Keratinocyte (primary cell): ENCODE results near the gene CCT3. TPM values are rescaled to one million over a fixed set of nuclear protein-coding genes. Genes with fewer than 3 reads are reported as not detected.

Source experiments
- DNase-seq: peaks from one replicate; pipeline ENCODE4 v3.0.0-alpha.2; 2011; ENCODE audit warnings: low read depth, missing footprints, low spot score
- FAIRE-seq: peaks from 2 replicates; lab custom pipeline; 2011; peaks lifted over from hg19 to GRCh38; lab: Jason Lieb, UNC
- H2AFZ ChIP-seq: 2 replicates; pipeline ENCODE4 v1.6.0; 2012; ENCODE audit warnings: low read length, control low read depth, inconsistent platforms; ENCODE audit not compliant: control insufficient read depth
- H3K27ac ChIP-seq: 2 replicates; pipeline ENCODE4 v1.5.1; 2011; ENCODE audit warnings: low read length; ENCODE audit not compliant: control insufficient read depth, insufficient read depth
- H3K27me3 ChIP-seq: 3 replicates; pipeline ENCODE4 v1.6.0; 2011; ENCODE audit warnings: low read length; ENCODE audit not compliant: control insufficient read depth, insufficient read depth; ENCODE audit errors: extremely low read depth
- H3K36me3 ChIP-seq, 2 experiments: 2 replicates in 1 of 2; 3 replicates in 1 of 2; pipeline ENCODE4 v1.5.1; 2011; ENCODE audit warnings: low read length in 2 of 2, mild to moderate bottlenecking in 1 of 2; ENCODE audit not compliant: control insufficient read depth in 2 of 2, insufficient read depth in 2 of 2; ENCODE audit errors: extremely low read depth in 1 of 2
- H3K4me1 ChIP-seq: 3 replicates; pipeline ENCODE4 v1.5.1; 2011; ENCODE audit warnings: low read length; ENCODE audit not compliant: control insufficient read depth, insufficient read depth; ENCODE audit errors: extremely low read depth
- H3K4me2 ChIP-seq: 3 replicates; pipeline ENCODE4 v1.6.0; 2011; ENCODE audit warnings: low read depth, low read length; ENCODE audit not compliant: control insufficient read depth, insufficient read depth; ENCODE audit errors: extremely low read depth
- H3K4me3 ChIP-seq, 3 experiments: fragments of 200-600 bp in 1 of 3; sonication (generic) in 1 of 3; 2 replicates in 2 of 3; 3 replicates in 1 of 3; pipeline ENCODE4 v1.5.1; 2011 to 2016; ENCODE audit warnings: low read length in 3 of 3, mild to moderate bottlenecking in 3 of 3, control low read depth in 2 of 3, inconsistent platforms in 1 of 3, low read depth in 1 of 3, mixed read lengths in 1 of 3, mixed run types in 1 of 3, moderate library complexity in 1 of 3; ENCODE audit not compliant: control insufficient read depth in 2 of 3, insufficient read depth in 2 of 3; ENCODE audit errors: extremely low read depth in 1 of 3
- H3K79me2 ChIP-seq: 2 replicates; pipeline ENCODE4 v1.6.0; 2012; ENCODE audit warnings: low read length; ENCODE audit not compliant: control insufficient read depth, insufficient read depth
- H3K9ac ChIP-seq: 3 replicates; pipeline ENCODE4 v1.6.0; 2011; ENCODE audit warnings: low read length; ENCODE audit not compliant: control insufficient read depth, insufficient read depth; ENCODE audit errors: extremely low read depth
- H3K9me1 ChIP-seq: 3 replicates; pipeline ENCODE4 v1.6.0; 2011; ENCODE audit warnings: low read length; ENCODE audit not compliant: control insufficient read depth, insufficient read depth; ENCODE audit errors: extremely low read depth
- H3K9me3 ChIP-seq: 2 replicates; pipeline ENCODE4 v1.5.1; 2012; ENCODE audit warnings: low read depth, low read length; ENCODE audit not compliant: control insufficient read depth
- H4K20me1 ChIP-seq: 3 replicates; pipeline ENCODE4 v1.6.0; 2011; ENCODE audit warnings: low read length; ENCODE audit not compliant: control insufficient read depth, insufficient read depth; ENCODE audit errors: extremely low read depth
- EZH2 ChIP-seq: IDR thresholded peaks from one replicate; pipeline ENCODE4 v1.6.1; 2012; ENCODE audit warnings: inconsistent platforms, mild to moderate bottlenecking, low read length, moderate library complexity
- dilution Hi-C: fragments of 300-500 bp; cut with MboI; formaldehyde crosslinking; loops from one replicate; pipeline ENCODE4 v1.7.0; 2020; ENCODE audit warnings: low sequenced_read_pairs; ENCODE audit not compliant: extremely low pct_ligation_motif_present
- polyA plus RNA-seq, 5 experiments: library from polyadenylated mRNA; depleted of rRNA in 3 of 5; stranded (reverse) in 3 of 5; stranded (forward) in 1 of 5; unstranded in 1 of 5; fragments of >200 nt; gene quantifications; 1 replicate in 1 of 5; 2 replicates in 3 of 5; 3 replicates in 1 of 5; pipeline versions ENCODE4 v1.2.1 to v1.2.3, GENCODE V29; 2011 to 2012; ENCODE audit warnings: missing spikeins in 2 of 5, low read depth in 1 of 5, low replicate concordance in 1 of 5
- TF ChIP-seq, protein P1 (sequence below), 3 experiments: IDR thresholded peaks in 1 of 3; conservative IDR thresholded peaks in 1 of 3; optimal IDR thresholded peaks in 1 of 3; 2 replicates in 2 of 3; 3 replicates in 1 of 3; pipeline versions ENCODE3 to v1.5.1; 2011; ENCODE audit warnings: low read length in 3 of 3, mild to moderate bottlenecking in 3 of 3, moderate library complexity in 2 of 3, control low read depth in 1 of 3, inconsistent platforms in 1 of 3; ENCODE audit not compliant: insufficient read depth in 2 of 3; ENCODE audit errors: extremely low read depth in 1 of 3

Gene CCT3
- polyA plus RNA-seq, 1 donor (not counting 4 experiments of a cell fraction or from before 2014, with no cell fraction given): 530 TPM

DNA sequence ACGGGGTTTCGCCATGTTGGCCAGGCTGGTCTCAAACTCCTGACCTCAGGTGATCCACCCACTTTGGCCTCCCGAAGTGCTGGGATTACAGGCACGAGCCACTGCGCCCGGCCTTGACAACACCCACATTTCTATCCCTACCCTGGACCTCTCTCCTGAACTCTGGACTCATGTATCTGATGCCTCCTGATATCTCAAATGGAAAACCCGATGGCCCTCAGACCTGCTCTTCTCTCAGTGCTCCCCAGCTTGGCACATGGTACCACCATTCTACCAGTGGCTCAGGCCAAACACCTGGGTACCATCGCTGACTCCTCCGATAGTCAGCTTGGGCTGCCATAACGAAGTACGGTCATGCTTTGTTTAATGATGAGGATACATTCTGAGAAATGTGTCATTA, 22.4 kb upstream of the CCT3 start:
- H3K4me3 ChIP-seq: no peak overlapping the region
- dilution Hi-C loops: no loop called here
- TF ChIP-seq, protein P1, sequence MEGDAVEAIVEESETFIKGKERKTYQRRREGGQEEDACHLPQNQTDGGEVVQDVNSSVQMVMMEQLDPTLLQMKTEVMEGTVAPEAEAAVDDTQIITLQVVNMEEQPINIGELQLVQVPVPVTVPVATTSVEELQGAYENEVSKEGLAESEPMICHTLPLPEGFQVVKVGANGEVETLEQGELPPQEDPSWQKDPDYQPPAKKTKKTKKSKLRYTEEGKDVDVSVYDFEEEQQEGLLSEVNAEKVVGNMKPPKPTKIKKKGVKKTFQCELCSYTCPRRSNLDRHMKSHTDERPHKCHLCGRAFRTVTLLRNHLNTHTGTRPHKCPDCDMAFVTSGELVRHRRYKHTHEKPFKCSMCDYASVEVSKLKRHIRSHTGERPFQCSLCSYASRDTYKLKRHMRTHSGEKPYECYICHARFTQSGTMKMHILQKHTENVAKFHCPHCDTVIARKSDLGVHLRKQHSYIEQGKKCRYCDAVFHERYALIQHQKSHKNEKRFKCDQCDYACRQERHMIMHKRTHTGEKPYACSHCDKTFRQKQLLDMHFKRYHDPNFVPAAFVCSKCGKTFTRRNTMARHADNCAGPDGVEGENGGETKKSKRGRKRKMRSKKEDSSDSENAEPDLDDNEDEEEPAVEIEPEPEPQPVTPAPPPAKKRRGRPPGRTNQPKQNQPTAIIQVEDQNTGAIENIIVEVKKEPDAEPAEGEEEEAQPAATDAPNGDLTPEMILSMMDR (optimal IDR thresholded peaks at IDR 0.05 in 1 of 3, IDR thresholded peaks at IDR 0.05 in 1 of 3, conservative IDR thresholded peaks at IDR 0.05 in 1 of 3; ENCODE audit: extremely low read depth in 1 of 3, insufficient read depth in 2 of 3, low read length in 3 of 3): no peak
- no peak for TF ChIP-seq EZH2
- H3K27me3 ChIP-seq: peaks cover 11% of the 10 kb centered on the region
- FAIRE-seq (no peak), DNase-seq (no peak)
- H3K36me3 ChIP-seq: no peaks in the 10 kb centered on the region
- no peak overlapping the region for H3K27ac ChIP-seq
- no peaks in the 10 kb centered on the region for H3K9me1 ChIP-seq
- H3K9me3 ChIP-seq: no peaks in the 10 kb centered on the region
- H3K9ac ChIP-seq: no peak overlapping the region
- H4K20me1 ChIP-seq: no peaks in the 10 kb centered on the region
- no peaks in the 10 kb centered on the region for H3K79me2 ChIP-seq
- H3K4me2 ChIP-seq: no peak overlapping the region
- H2AFZ ChIP-seq: no peak overlapping the region
- H3K4me1 ChIP-seq: peaks cover 5% of the 10 kb centered on the region

DNA sequence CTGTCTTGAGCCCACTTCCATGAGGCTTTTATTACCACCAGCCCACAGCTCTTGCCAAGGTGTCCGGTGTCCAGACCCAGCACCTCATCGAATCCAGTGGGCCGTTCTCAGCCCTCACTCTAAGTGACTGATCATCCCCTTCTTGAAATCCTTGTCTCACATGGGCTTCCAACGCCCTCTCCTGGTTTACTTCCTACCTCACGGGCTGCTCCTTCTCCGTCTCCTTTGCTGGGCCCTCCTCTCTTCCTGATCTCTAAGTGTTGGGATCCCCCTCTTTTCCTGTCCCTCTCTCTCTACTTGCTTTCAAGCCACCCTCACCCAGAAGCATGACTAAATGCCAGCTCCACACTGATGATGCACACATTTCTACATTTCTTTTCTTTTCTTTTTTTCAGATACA, 21.9 kb upstream of the CCT3 start:
- Histone ChIP-seq H3K4me1 (peaks cover 5% of the 10 kb centered on the region), H3K27ac (no peak overlapping the region), H3K9ac (no peak overlapping the region), H4K20me1 (no peaks in the 10 kb centered on the region), H3K9me1 (no peaks in the 10 kb centered on the region), H3K9me3 (no peaks in the 10 kb centered on the region), H3K4me3 (no peak overlapping the region), H3K36me3 (no peaks in the 10 kb centered on the region), H3K27me3 (peaks cover 6% of the 10 kb centered on the region), H3K79me2 (no peaks in the 10 kb centered on the region), H3K4me2 (no peak overlapping the region), H2AFZ (no peak overlapping the region)
- no peak for FAIRE-seq
- TF ChIP-seq, protein P1 (optimal IDR thresholded peaks at IDR 0.05 in 1 of 3, IDR thresholded peaks at IDR 0.05 in 1 of 3, conservative IDR thresholded peaks at IDR 0.05 in 1 of 3; ENCODE audit: extremely low read depth in 1 of 3, insufficient read depth in 2 of 3, low read length in 3 of 3): peak; percentile 2 to 40 (median 15)
- TF ChIP-seq EZH2: no peak
- no peak for DNase-seq
- dilution Hi-C loops: no loop called here
